ENCODE data around the gene GNPNAT1. TPM values are rescaled to one million over a fixed set of nuclear protein-coding genes. Genes with fewer than 3 reads are reported as not detected.

The GNPNAT1 gene
- polyA plus RNA-seq (2012; ENCODE audit: insufficient read depth, insufficient read length), result 23.1 TPM

DNA sequence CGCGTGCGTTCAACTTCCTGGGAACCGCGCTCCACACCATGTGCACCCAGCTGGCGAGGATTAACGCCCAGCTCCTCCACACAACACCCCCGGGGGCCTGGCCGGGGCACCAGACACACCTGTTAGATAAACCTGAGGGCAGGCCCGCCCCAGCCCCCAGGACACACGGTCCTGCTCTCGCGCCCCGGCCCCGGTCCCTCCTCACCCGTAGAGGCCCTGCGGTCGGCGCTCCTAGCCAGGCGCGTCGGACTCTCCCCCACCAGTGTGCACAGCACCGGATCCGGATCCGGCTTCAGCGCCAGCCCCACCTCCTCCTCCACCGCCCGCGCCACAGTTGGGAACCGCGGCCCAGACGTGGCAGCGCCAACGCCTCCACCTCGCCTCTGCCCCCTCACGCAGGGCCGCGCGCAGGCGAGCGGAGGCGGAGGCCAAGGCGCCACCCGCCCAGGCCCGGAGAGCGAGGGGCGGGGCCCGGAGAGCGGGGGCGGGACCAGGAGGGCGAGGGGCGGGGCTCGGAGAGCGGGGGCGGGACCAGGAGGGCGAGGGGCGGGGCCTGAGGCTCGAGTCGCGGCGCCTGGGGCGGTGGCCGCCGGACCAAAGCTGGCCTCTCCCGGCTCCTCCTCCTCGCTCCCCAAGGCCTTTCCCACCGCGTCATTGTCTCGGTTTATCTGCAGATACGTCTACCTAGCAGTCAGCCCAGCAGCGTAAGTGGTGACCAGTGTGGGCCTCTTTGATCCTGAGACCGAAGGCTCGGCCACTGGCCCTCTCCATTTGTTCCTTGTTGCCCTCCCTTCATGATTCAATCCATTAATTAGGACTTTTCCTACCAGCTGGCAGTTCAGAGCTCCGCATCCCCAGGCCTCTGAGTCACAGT lies at the start of gene GNPNAT1:
Gene GNPNAT1, minus strand, starts transcription at position 385 of the 874 bp plus-strand sequence. CDS start 6,957 bp downstream, outside the sequence.
- peak within 1 kb of the TSS; percentile 94 for H3K4me3 ChIP-seq (ENCODE audit: low read length)
- DNase-seq (ENCODE audit: low read depth, low spot score), result peak; percentile 75

DNA sequence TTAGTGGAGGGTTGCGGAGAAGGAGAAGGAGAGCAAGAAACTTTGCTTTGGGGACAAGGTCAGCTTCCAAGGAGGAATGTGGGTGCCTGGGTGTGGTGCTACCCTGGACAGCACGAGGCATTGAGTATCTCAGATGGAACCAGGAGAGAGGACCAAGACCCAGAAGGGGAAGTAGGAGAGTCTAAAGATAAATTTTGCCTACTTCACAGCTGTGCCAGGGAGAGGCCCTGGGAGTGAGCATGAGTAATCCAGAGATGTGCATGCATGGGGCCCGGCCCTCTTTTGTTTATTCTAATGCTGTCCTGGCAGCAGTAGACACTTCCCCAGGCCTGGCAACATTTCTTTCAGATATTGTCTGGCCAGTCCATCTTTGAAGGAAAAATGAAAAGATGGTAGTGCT lies 49.5 kb upstream of the GNPNAT1 start:
- no peak for DNase-seq (ENCODE audit: low read depth, low spot score)
- H3K4me3 ChIP-seq (ENCODE audit: low read length), result no peak overlapping the region

DNA sequence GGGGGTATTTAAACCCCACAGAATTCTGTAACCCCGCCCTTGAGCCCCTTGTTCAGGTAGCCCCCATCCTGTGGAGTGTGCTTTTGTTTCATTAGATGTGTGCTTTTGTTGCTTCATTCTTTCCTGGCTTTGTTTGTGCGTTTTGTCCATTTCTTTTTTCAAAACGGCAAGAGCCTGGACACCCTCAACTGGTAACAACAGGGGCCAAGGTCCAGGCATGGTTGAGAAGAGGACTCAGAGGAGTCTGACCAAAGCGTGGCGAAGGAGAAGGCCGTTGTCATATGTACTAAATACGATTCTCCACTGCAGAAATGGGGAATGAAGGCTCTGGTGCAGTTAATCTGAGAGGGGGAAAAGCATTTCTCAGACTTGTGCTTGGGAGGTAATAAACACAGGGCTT lies 46.0 kb upstream of the GNPNAT1 start:
- no peak for DNase-seq (ENCODE audit: low read depth, low spot score)
- H3K4me3 ChIP-seq (ENCODE audit: low read length), result no peak overlapping the region

DNA sequence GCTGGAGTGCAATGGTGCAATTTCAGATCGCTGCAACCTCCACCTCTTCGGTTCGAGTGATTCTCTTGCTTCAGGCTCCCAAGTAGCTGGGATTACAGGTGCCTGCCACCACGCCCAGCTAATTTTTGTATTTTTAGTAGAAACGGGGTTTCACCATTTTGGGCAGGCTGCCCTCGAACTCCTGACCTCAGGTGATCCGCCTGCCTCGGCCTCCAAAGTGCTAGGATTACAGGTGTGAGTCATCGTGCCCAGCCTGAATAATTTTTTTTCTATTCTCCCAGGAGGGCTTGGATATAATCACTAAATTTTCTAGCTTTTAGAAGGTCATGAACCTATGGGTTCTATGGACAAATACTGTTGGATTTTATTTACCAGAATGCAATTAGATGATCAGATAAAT lies 44.7 kb upstream of the GNPNAT1 start:
- no peak overlapping the region for H3K4me3 ChIP-seq (ENCODE audit: low read length)
- DNase-seq (ENCODE audit: low read depth, low spot score), result no peak

DNA sequence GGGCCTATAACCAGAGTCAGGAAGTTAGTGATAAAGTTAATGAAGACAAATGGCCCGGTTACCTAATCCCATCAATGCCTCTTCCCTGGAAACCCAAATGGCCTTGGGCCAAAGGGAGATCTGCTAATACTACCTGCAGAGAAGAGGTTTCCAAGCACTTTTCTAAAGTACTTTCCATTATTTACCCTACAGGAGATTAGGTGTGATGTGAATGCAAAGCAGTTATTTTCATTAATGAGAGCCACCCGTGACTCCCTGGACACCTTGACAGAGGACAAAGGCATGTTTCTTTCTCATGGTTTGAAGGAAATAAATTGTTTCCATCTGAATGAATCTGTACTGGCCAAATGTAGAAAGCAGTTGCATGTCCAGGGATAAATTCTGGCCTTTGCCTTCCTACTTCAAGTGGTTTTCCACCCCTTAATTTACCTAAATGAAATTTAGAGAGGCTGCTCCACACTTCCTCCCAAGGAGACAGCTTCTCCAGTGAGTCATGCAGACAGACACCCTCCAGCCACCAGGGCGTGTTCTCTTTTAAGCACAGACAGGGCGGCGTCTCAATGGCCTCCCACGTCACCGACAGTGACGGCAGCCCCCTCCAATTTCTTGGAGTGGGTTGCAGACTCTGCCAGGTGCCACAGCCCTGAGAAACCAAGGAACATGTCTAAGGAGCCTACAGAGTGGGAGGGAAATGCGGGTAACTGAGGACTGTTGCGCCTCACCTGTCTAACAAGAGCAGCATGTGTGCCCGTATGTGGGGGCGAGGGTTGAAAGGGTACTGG lies 43.9 kb upstream of the GNPNAT1 start:
- DNase-seq (ENCODE audit: low read depth, low spot score), result no peak
- no peak overlapping the region for H3K4me3 ChIP-seq (ENCODE audit: low read length)

DNA sequence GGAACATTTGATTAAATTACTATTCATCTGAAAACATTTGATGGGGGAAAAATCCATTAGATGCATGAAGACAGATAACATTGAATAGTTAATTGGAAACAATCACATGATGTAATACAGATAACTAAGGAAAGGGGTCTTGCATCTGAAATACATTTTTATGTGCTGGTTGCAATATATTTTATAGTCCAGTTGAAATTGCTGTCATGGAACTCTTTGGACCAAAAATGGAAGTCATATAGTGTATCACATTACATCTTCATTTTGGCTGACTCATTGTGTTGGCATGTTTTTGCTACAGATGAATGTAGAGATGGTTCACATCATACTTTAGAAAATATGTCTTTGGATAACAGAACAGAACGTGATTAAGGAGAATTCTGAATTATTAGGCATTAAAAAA lies 43.0 kb upstream of the GNPNAT1 start:
- H3K4me3 ChIP-seq (ENCODE audit: low read length), result no peak overlapping the region
- no peak for DNase-seq (ENCODE audit: low read depth, low spot score)

DNA sequence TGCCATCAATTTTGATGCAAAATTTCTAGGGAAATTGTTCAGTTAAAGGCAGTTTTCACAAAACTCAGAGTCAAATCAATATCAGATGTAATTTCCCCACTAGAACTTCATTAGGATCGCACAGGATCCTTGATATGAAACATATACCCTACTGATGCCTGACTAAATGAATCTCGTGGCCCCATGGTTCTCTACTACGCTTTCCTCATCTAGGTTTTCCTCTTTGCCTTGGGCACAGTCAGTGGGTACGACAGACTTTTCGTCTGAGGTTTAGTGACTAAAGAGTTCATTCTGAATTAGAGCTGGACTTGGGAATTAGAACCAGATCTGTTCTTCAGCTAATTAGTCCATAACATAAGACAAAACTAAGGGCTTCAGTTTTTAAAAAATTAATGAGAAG lies 42.5 kb upstream of the GNPNAT1 start:
- DNase-seq (ENCODE audit: low read depth, low spot score), result no peak
- H3K4me3 ChIP-seq (ENCODE audit: low read length), result no peak overlapping the region

DNA sequence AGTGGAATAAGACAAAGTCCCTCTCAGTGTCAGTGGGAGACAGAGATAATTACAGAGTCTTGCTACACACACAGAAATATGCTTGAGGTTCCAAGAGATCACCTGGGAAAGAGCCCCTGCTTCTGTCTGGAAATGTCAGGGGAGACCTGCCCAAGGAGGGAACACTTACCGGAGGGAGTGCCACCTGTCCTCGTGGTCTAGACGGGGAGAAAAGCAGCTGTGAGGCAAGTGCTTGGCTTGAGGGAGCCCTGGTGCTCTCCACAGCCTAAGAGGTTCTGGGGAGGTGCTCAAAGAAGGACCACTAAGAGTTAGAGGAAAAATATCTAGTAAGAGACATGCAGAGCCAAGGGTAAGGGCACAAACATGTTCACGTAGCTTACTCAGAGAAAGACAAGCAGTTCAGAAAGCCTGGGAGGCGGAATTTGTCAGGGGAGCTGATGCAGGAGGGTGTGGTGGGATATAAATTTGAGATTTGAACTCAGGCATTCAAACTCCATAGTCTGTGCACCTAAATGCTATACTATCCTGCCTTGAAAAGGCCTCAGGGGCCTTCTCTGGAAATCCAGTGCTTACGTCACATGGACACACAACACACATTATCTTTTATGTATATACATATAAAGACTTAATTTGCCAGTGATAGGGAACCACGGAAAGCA lies 38.2 kb upstream of the GNPNAT1 start:
- no peak for DNase-seq (ENCODE audit: low read depth, low spot score)
- H3K4me3 ChIP-seq (ENCODE audit: low read length), result no peak overlapping the region

DNA sequence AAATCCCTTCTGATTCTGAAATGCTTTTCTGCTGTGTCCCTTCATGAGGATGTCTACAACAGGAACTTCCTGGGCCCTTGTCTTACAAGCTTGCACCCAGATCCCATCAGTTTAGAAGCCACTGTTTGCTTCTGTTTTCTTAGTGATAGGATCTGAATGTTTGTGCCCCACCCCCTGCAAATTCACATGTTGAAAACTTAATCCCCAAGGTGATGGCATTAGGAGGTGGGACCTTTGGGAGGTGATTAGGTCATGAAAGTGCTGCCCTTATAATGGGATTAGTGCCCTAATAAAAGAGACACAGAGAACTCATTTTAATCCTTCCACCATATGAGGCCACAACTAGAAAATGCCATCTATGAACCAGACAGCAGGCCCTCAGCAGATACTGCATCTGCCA lies 36.0 kb upstream of the GNPNAT1 start:
- no peak for DNase-seq (ENCODE audit: low read depth, low spot score)
- H3K4me3 ChIP-seq (ENCODE audit: low read length), result no peak overlapping the region

DNA sequence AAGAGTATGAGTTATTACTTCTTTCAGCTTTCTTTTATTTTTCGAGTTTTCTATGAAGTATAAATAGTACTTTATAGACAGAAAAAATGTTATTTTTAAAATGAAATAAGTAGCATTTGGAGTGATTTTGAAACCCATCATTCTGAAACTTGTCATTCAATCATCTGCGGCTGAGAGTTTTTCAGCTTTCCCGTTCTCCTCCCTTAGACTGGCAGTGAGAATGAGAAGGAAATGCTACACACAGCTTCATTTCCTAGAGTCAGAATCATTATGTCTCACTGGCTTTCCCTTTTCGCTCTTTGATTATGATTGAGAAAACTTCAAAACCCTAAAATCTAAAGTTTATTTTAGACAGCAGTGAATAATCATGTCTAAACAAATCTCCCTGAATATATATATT lies 33.7 kb upstream of the GNPNAT1 start:
- DNase-seq (ENCODE audit: low read depth, low spot score), result no peak

DNA sequence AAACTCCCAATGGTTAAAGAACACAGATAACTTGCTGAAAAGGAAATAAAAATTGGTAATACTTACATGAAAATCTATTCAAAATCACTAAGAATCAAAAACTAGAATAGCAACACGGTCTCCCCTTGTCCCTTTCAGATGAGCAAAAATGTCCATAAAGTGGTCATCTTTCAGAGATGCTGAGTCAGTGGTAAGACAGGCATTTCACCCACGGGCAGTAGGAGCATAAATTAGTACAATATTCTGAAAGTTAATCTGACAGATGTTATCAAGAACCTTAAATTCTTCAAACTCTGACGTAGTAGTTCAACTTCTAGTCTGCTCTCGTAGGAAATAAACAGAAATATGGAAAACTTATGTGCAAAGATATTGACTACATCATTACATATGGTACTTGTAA lies 33.1 kb upstream of the GNPNAT1 start:
- H3K4me3 ChIP-seq (ENCODE audit: low read length), result no peak overlapping the region
- no peak for DNase-seq (ENCODE audit: low read depth, low spot score)

More for the DNA sequence above, 33.7 kb upstream of the GNPNAT1 start:
- no peak overlapping the region for H3K4me3 ChIP-seq (ENCODE audit: low read length)

DNA sequence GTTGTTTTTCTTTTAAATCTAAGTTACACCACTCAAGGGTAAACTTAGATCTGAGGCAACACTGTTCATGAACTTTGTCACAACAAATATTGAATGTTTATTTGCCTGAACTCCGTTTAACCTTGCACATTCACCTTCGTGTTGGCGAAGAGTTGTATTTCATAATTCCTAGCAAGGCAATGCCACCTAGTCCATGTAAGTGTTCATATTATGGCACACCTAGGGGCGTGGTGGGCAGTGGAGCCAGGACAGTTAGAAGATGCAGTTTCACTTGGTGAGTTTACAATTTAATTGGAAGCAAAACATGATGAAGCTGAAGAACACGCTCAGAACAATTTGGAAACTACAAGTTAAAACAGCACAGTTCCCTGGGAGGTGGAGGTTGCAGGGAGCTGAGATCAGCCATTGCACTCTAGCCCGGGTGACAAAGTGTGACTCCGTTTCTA lies 30.4 kb upstream of the GNPNAT1 start:
- H3K4me3 ChIP-seq (ENCODE audit: low read length), result no peak overlapping the region
- no peak for DNase-seq (ENCODE audit: low read depth, low spot score)

DNA sequence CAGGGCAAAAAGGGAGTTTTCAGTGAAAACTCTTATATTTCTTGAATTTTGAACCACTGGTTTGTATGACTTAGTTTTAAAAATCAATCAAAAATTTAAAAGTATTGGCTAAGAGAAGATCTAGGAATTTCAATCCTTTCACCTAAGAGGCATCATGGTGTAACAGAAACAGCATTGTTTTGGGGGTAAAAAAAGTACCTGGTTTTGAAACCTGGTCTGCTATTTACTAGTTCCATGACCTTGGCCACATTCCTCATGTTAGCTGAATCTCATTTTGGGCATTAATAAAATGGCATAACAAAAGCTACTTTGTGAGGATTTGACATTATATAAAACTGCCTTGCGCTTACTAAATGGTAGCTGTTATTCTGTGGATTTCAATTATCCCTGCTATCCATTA lies 16.7 kb upstream of the GNPNAT1 start:
- H3K4me3 ChIP-seq (ENCODE audit: low read length), result no peak overlapping the region
- DNase-seq (ENCODE audit: low read depth, low spot score), result no peak

DNA sequence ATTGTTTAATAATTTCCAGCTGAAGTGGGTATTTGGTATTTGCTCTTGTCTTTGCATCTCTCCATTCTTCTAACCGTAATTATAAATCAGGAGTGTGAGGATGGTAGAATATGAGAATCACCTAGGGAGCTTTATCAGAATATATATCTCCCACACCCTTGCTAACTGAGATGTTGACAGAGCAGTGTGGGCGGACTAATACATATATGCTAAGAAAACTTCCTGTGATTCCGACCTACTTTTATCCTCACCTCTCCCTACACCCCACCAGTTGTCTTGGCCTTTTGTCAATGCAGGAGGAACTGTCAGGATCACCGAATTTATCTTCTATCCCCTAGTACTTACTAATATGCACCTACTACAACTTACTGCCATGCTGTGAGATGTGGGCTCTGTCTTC lies 14.7 kb upstream of the GNPNAT1 start:
- DNase-seq (ENCODE audit: low read depth, low spot score), result no peak
- no peak overlapping the region for H3K4me3 ChIP-seq (ENCODE audit: low read length)

DNA sequence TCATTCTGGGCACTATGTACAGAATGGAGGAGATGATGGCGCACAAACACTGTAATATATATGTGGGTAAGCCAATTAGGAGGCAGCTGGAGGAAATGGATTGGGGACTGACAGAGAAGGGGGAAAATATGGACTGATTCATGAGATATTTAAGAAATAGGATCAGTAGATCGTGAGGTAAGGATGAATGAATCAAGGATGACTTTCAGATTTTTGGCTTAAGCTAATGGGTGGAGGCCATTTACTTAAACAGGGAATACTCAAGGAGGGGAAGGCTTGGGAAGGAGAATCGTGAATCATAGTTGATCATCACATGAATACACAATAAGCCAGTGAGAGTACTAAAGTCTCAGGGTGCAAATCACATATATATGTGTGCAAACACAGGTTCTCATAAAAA lies 11.2 kb upstream of the GNPNAT1 start:
- DNase-seq (ENCODE audit: low read depth, low spot score), result no peak
- H3K4me3 ChIP-seq (ENCODE audit: low read length), result no peak overlapping the region

DNA sequence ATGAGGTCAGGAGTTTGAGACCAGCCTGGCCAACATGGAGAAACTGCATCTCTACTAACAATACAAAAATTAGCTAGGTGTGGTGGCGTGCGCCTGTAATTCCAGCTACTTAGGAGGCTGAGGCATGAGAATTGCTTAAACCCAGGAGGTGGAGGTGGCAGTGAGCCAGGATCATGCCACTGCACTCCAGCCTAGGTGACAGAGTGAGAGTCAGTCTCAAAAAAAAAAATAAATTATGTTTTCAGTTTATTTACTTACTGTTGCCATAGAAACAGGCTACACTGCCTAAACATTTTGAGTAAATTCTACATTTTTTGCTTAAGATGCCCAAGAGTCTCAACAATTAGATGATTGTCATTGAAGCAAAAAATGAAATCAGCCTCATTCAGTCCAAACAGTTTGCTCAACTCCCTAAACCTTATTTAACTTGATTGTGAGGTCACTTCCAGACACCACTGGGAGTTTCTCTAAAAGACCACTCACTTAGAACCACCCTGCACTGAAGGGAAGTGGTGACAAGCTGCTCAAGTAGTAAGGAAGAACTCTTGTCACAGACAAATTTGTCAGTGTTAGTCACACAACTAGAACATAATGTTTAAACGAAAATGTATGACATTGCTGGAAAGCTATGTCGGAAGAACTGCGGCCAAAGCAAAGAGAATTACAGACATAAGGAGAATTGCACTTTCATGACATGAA lies 9.8 kb upstream of the GNPNAT1 start:
- H3K4me3 ChIP-seq (ENCODE audit: low read length), result no peak overlapping the region
- DNase-seq (ENCODE audit: low read depth, low spot score), result peak; percentile 12

DNA sequence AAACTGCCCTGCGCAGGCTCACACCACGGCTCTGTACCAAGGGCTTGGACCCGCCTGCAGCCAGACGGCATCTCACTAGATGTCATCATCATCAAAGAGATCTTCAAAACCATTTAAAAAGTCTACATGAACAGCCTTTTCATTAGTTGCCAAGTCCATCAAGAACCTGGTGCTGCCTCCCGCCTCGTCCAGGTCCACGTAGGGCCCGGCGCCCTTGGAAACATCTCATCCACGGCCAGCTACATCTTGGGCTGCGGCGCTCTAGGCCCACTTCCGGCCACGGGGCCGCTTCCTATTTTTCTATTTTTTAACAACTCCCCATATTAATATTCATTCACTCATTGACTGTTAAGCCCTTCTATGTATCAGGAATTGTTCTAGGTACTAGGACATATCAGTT lies 7.4 kb upstream of the GNPNAT1 start:
- H3K4me3 ChIP-seq (ENCODE audit: low read length), result no peak overlapping the region
- DNase-seq (ENCODE audit: low read depth, low spot score), result no peak

DNA sequence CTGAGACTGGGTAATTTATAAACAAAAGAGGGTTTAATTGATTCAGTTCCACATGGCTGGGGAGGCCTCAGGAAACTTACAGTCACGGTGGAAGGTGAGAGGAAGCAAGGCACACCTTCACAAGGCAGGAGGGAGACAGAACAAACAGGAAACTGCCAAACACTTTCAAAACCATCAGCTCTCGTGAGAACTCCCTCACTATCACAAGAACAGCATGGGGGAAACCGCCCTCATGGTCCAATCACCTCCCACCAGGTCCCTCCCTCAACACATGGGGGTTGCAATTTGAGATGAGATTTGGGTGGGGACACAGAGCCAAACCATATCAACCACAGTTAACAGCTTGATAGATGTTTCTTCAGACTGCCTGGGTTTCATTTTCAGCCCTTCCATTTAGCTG lies 6.2 kb upstream of the GNPNAT1 start:
- no peak overlapping the region for H3K4me3 ChIP-seq (ENCODE audit: low read length)
- no peak for DNase-seq (ENCODE audit: low read depth, low spot score)

DNA sequence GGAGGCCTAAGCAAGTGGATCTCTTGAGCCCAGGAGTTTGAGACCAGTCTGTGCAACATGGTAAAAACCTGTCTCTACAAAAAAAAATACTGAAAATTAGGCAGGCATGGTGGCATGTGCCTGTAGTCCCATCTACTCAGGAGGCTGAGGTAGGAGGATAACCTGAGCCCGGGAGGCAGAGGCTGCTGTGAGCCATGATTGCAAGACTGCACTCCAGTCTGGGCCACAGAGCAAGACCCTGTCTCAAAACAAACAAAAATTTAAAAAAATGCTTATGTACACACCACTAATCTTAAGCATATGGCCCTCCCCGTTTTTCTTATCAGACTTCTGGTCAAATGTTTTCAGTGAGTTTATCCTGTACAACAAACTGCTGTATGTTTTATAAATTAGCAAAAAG lies 1.7 kb upstream of the GNPNAT1 start:
- DNase-seq (ENCODE audit: low read depth, low spot score), result no peak
- H3K4me3 ChIP-seq (ENCODE audit: low read length), result no peak overlapping the region

All from Jurkat, Clone E6-1 (cell line).